OCI-LY3 (cell line): ENCODE data around the gene CPSF4.

Experiments
- H2AFZ ChIP-seq: fragments of 200-600, 300-600 bp; shearing (Covaris generic); 2 replicates; pipeline ENCODE4 v1.6.0; 2014; ENCODE audit warnings: antibody characterized with exemption, low read depth, low read length
- H3K27ac ChIP-seq: fragments of 200-600, 300-600 bp; sonication (generic); 2 replicates; pipeline ENCODE4 v1.5.1; 2014; ENCODE audit warnings: mild to moderate bottlenecking, low read length, moderate library complexity, mixed read lengths
- H3K27me3 ChIP-seq: fragments of 200-600, 300-600 bp; sonication (generic); 2 replicates; pipeline ENCODE4 v1.6.1; 2014; ENCODE audit warnings: low read depth, low read length, mixed read lengths
- H3K36me3 ChIP-seq: fragments of 200-600, 300-600 bp; sonication (generic); replicated peaks from 2 replicates; pipeline ENCODE3; 2014; ENCODE audit warnings: low read depth, low read length, mixed read lengths
- H3K4me1 ChIP-seq: fragments of 300-600, 200-600 bp; sonication (generic); 2 replicates; pipeline ENCODE4 v1.6.1; 2014; ENCODE audit warnings: low read length, mixed read lengths
- H3K4me2 ChIP-seq: fragments of 200-600, 300-600 bp; sonication (generic); 2 replicates; pipeline ENCODE4 v1.6.1; 2014; ENCODE audit warnings: low read length, mixed read lengths
- H3K4me3 ChIP-seq: fragments of 300-600, 200-600 bp; sonication (generic); 2 replicates; pipeline ENCODE4 v1.5.1; 2014; ENCODE audit warnings: antibody characterized with exemption, mild to moderate bottlenecking, low read length, moderate library complexity
- H3K79me2 ChIP-seq: fragments of 300-600, 200-600 bp; shearing (Covaris generic); 2 replicates; pipeline ENCODE4 v1.6.1; 2014; ENCODE audit warnings: mild to moderate bottlenecking, low read length, mixed read lengths
- H3K9ac ChIP-seq: fragments of 300-600, 200-600 bp; shearing (Covaris generic); 2 replicates; pipeline ENCODE4 v1.6.0; 2014; ENCODE audit warnings: mild to moderate bottlenecking, low read length, moderate library complexity
- H3K9me3 ChIP-seq: fragments of 200-600, 300-600 bp; shearing (Covaris generic); 2 replicates; pipeline ENCODE4 v1.6.1; 2014; ENCODE audit warnings: low read length, mixed read lengths; ENCODE audit not compliant: insufficient read depth
- H4K20me1 ChIP-seq: fragments of 200-600, 300-600 bp; sonication (generic); 2 replicates; pipeline ENCODE4 v1.6.1; 2016; ENCODE audit warnings: low read length, mixed read lengths; ENCODE audit not compliant: insufficient read depth
- EZH2phosphoT487 ChIP-seq: fragments of 200-600 bp; shearing (Covaris generic); IDR thresholded peaks from 2 replicates; pipeline ENCODE4 v1.6.1; 2018; ENCODE audit warnings: antibody characterized with exemption, mixed run types, low read depth
- TF ChIP-seq, protein P1 (sequence below): fragments of 200-600, 300-600 bp; sonication (generic); IDR thresholded peaks from 2 replicates; pipeline ENCODE4 v1.5.1; 2014; ENCODE audit warnings: antibody characterized with exemption, low read length, low read depth

Gene CPSF4

DNA sequence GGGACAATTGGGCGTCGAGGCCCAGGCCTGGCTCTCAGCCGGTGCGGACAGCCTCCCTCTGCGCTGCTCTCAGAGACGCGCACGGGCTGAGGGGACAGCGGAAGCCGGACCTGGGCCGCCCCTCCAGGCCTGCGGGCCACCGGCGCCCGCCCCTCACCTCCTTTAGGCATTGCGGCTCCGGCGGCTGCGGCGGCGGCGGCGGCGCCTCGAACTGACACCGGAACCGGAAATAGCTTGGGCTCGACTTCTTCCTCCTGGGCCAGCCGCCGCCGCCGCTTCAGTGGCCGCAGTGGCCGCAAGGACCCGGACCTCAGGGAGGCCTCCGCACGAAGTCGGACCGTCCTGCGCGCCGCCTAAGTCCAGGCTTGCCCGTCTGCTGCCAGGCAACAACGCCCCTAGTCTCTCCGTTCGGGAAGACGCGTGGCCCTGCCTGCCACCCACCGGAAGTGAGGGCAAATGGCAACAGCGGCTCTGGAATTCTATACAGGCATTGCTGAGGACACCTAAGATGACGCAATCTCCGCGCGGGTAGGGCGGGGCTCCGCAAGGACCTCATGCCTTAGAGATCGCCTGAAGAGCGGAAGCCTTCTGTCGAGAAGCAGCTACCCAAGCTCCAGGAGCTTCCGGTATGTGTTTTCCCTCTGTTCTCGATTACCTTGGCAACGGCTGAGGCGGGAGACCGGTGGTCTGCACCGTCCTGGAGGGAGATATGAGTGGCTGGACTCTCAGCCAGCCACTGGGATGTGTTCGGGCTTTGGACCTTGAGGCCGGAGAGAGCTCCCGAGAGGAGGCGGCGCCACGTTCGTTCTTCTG lies 30.2 kb upstream of the CPSF4 start, which contains the start of the genes BUD31 and PDAP1:
TSS of gene BUD31 (plus strand) at position 591 of the 813 bp plus-strand sequence. CDS start 2,124 bp downstream, outside the sequence.
TSS of gene PDAP1 (minus strand) at position 219 of the 813 bp plus-strand sequence. CDS start at position 170, 49 bp downstream.
- Histone ChIP-seq H3K4me1 (peaks cover 17% of the 10 kb centered on the region), H3K27me3 (no peaks in the 10 kb centered on the region), H2AFZ (peak within 1 kb of the TSS; percentile 39; the same call in 1 of the 2 replicates), H3K27ac (peak within 1 kb of the TSS; percentile 84), H3K9ac (peak within 1 kb of the TSS; percentile 99), H3K4me2 (peak within 1 kb of the TSS; percentile 96), H3K4me3 (peak within 1 kb of the TSS; percentile 91), H3K9me3 (no peaks in the 10 kb centered on the region), H3K79me2 (peaks cover 80% of the 10 kb centered on the region), H4K20me1 (peaks cover 23% of the 10 kb centered on the region), H3K36me3 (peaks cover 31% of the 10 kb centered on the region)
- TF ChIP-seq, protein P1, sequence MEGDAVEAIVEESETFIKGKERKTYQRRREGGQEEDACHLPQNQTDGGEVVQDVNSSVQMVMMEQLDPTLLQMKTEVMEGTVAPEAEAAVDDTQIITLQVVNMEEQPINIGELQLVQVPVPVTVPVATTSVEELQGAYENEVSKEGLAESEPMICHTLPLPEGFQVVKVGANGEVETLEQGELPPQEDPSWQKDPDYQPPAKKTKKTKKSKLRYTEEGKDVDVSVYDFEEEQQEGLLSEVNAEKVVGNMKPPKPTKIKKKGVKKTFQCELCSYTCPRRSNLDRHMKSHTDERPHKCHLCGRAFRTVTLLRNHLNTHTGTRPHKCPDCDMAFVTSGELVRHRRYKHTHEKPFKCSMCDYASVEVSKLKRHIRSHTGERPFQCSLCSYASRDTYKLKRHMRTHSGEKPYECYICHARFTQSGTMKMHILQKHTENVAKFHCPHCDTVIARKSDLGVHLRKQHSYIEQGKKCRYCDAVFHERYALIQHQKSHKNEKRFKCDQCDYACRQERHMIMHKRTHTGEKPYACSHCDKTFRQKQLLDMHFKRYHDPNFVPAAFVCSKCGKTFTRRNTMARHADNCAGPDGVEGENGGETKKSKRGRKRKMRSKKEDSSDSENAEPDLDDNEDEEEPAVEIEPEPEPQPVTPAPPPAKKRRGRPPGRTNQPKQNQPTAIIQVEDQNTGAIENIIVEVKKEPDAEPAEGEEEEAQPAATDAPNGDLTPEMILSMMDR: no peak
- TF ChIP-seq EZH2phosphoT487: no peak

DNA sequence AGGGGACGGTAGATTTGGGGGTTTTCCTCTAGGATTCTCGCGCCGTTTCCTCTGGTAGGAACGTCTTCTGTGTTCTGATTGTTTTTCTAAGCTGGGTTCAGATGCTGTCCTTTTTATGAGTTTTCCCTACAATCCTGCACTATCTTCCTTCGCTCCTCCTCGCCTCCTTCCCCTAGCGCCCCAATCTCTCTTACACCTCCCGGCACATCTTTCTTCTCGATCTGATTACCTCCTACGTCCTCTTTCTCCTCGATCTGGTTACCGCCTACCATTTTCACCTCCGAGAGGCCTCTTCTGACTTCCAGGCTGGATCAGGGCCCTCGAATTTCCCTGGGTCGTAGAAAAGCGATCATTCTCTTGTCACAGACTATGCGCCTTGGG lies 29.6 kb upstream of the CPSF4 start:
- peaks cover 28% of the 10 kb centered on the region for H3K36me3 ChIP-seq
- H3K4me1 ChIP-seq: peaks cover 17% of the 10 kb centered on the region
- H3K27ac ChIP-seq: peak overlapping the region; percentile 84
- H4K20me1 ChIP-seq: peaks cover 21% of the 10 kb centered on the region
- H3K27me3 ChIP-seq: no peaks in the 10 kb centered on the region
- no peaks in the 10 kb centered on the region for H3K9me3 ChIP-seq
- peak overlapping the region; percentile 39; the same call in 1 of the 2 replicates for H2AFZ ChIP-seq
- peak overlapping the region; percentile 99 for H3K9ac ChIP-seq
- no peak for TF ChIP-seq EZH2phosphoT487
- TF ChIP-seq, protein P1: no peak
- peak overlapping the region; percentile 96 for H3K4me2 ChIP-seq
- H3K4me3 ChIP-seq: peak overlapping the region; percentile 91
- peaks cover 74% of the 10 kb centered on the region for H3K79me2 ChIP-seq

DNA sequence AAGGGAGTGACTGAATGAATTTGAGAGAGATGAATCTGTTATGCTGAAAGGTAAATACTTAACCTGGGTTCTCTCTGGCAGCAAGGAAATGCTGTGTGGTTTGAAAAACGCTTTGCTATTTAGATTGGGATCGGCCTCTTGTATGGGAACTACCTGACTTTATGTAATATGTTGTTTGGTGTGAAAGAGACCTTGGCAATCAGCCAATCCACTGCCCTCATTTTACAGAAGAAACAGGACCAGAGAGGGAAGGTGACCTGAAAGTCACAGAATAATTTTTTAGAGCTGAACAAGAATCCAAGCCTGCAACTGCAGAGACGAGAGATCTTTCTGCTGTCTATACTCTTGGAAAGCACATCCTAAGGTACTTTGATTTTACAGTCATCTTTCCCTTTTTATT lies 28.9 kb upstream of the CPSF4 start:
- H3K27ac ChIP-seq: no peak overlapping the region

DNA sequence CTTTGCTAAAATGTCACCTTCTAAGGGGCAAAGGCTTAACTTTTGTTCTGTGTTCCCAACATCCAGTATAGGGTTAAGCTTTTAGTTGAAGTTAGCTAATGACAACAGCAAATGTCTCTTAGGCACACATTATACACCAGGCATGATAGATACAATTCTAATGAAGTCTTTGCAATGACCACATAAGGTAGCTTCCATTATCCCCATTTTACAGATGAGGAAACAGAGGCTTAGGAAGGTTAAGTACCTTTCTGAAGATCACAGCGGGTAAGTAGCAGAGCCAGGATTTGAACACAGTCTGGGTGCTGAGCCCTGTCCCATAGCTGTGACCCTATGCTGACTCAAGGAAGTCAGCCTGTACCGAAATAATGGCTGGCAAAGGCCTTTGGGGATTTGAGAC lies 28.1 kb upstream of the CPSF4 start:
- no peak overlapping the region for H3K4me2 ChIP-seq
- peaks cover 13% of the 10 kb centered on the region for H4K20me1 ChIP-seq
- H3K36me3 ChIP-seq: peaks cover 19% of the 10 kb centered on the region
- TF ChIP-seq, protein P1: no peak
- no peak for TF ChIP-seq EZH2phosphoT487
- H3K4me1 ChIP-seq: peaks cover 17% of the 10 kb centered on the region
- H3K9me3 ChIP-seq: no peaks in the 10 kb centered on the region
- H2AFZ ChIP-seq: no peak overlapping the region
- no peak overlapping the region for H3K27ac ChIP-seq
- H3K9ac ChIP-seq: no peak overlapping the region
- H3K4me3 ChIP-seq: no peak overlapping the region
- H3K27me3 ChIP-seq: no peaks in the 10 kb centered on the region
- peaks cover 60% of the 10 kb centered on the region for H3K79me2 ChIP-seq

More for the DNA sequence above, 28.9 kb upstream of the CPSF4 start:
- no peak for TF ChIP-seq EZH2phosphoT487
- TF ChIP-seq, protein P1: no peak
- H4K20me1 ChIP-seq: peaks cover 17% of the 10 kb centered on the region
- peaks cover 68% of the 10 kb centered on the region for H3K79me2 ChIP-seq
- peak overlapping the region; percentile 96 for H3K4me2 ChIP-seq
- H3K9me3 ChIP-seq: no peaks in the 10 kb centered on the region
- peaks cover 21% of the 10 kb centered on the region for H3K36me3 ChIP-seq
- peak overlapping the region; percentile 91 for H3K4me3 ChIP-seq
- H3K4me1 ChIP-seq: peaks cover 17% of the 10 kb centered on the region
- H2AFZ ChIP-seq: no peak overlapping the region
- H3K9ac ChIP-seq: peak overlapping the region; percentile 99
- H3K27me3 ChIP-seq: no peaks in the 10 kb centered on the region
